Keratinocyte (primary cell): ENCODE results near the gene PPP1R3E. TPM values are rescaled to one million over a fixed set of nuclear protein-coding genes. Genes with fewer than 3 reads are reported as not detected.
A peak's percentile ranks its signal among the peaks of the same experiment; 100 is the strongest.

ENCODE experiments used
- DNase-seq: peaks from one replicate; pipeline ENCODE4 v3.0.0-alpha.2; 2011; ENCODE audit warnings: low read depth, missing footprints, low spot score
- FAIRE-seq: peaks from 2 replicates; lab custom pipeline; 2011; peaks lifted over from hg19 to GRCh38; lab: Jason Lieb, UNC
- H2AFZ ChIP-seq: 2 replicates; pipeline ENCODE4 v1.6.0; 2012; ENCODE audit warnings: low read length, control low read depth, inconsistent platforms; ENCODE audit not compliant: control insufficient read depth
- H3K27ac ChIP-seq: 2 replicates; pipeline ENCODE4 v1.5.1; 2011; ENCODE audit warnings: low read length; ENCODE audit not compliant: control insufficient read depth, insufficient read depth
- H3K27me3 ChIP-seq: 3 replicates; pipeline ENCODE4 v1.6.0; 2011; ENCODE audit warnings: low read length; ENCODE audit not compliant: control insufficient read depth, insufficient read depth; ENCODE audit errors: extremely low read depth
- H3K36me3 ChIP-seq, 2 experiments: 2 replicates in 1 of 2; 3 replicates in 1 of 2; pipeline ENCODE4 v1.5.1; 2011; ENCODE audit warnings: low read length in 2 of 2, mild to moderate bottlenecking in 1 of 2; ENCODE audit not compliant: control insufficient read depth in 2 of 2, insufficient read depth in 2 of 2; ENCODE audit errors: extremely low read depth in 1 of 2
- H3K4me1 ChIP-seq: 3 replicates; pipeline ENCODE4 v1.5.1; 2011; ENCODE audit warnings: low read length; ENCODE audit not compliant: control insufficient read depth, insufficient read depth; ENCODE audit errors: extremely low read depth
- H3K4me2 ChIP-seq: 3 replicates; pipeline ENCODE4 v1.6.0; 2011; ENCODE audit warnings: low read depth, low read length; ENCODE audit not compliant: control insufficient read depth, insufficient read depth; ENCODE audit errors: extremely low read depth
- H3K4me3 ChIP-seq, 3 experiments: fragments of 200-600 bp in 1 of 3; sonication (generic) in 1 of 3; 2 replicates in 2 of 3; 3 replicates in 1 of 3; pipeline ENCODE4 v1.5.1; 2011 to 2016; ENCODE audit warnings: low read length in 3 of 3, mild to moderate bottlenecking in 3 of 3, control low read depth in 2 of 3, inconsistent platforms in 1 of 3, low read depth in 1 of 3, mixed read lengths in 1 of 3, mixed run types in 1 of 3, moderate library complexity in 1 of 3; ENCODE audit not compliant: control insufficient read depth in 2 of 3, insufficient read depth in 2 of 3; ENCODE audit errors: extremely low read depth in 1 of 3
- H3K79me2 ChIP-seq: 2 replicates; pipeline ENCODE4 v1.6.0; 2012; ENCODE audit warnings: low read length; ENCODE audit not compliant: control insufficient read depth, insufficient read depth
- H3K9ac ChIP-seq: 3 replicates; pipeline ENCODE4 v1.6.0; 2011; ENCODE audit warnings: low read length; ENCODE audit not compliant: control insufficient read depth, insufficient read depth; ENCODE audit errors: extremely low read depth
- H3K9me1 ChIP-seq: 3 replicates; pipeline ENCODE4 v1.6.0; 2011; ENCODE audit warnings: low read length; ENCODE audit not compliant: control insufficient read depth, insufficient read depth; ENCODE audit errors: extremely low read depth
- H3K9me3 ChIP-seq: 2 replicates; pipeline ENCODE4 v1.5.1; 2012; ENCODE audit warnings: low read depth, low read length; ENCODE audit not compliant: control insufficient read depth
- H4K20me1 ChIP-seq: 3 replicates; pipeline ENCODE4 v1.6.0; 2011; ENCODE audit warnings: low read length; ENCODE audit not compliant: control insufficient read depth, insufficient read depth; ENCODE audit errors: extremely low read depth
- EZH2 ChIP-seq: IDR thresholded peaks from one replicate; pipeline ENCODE4 v1.6.1; 2012; ENCODE audit warnings: inconsistent platforms, mild to moderate bottlenecking, low read length, moderate library complexity
- dilution Hi-C: fragments of 300-500 bp; cut with MboI; formaldehyde crosslinking; loops from one replicate; pipeline ENCODE4 v1.7.0; 2020; ENCODE audit warnings: low sequenced_read_pairs; ENCODE audit not compliant: extremely low pct_ligation_motif_present
- polyA plus RNA-seq, 5 experiments: library from polyadenylated mRNA; depleted of rRNA in 3 of 5; stranded (reverse) in 3 of 5; stranded (forward) in 1 of 5; unstranded in 1 of 5; fragments of >200 nt; gene quantifications; 1 replicate in 1 of 5; 2 replicates in 3 of 5; 3 replicates in 1 of 5; pipeline versions ENCODE4 v1.2.1 to v1.2.3, GENCODE V29; 2011 to 2012; ENCODE audit warnings: missing spikeins in 2 of 5, low read depth in 1 of 5, low replicate concordance in 1 of 5
- TF ChIP-seq, protein P1 (sequence below), 3 experiments: IDR thresholded peaks in 1 of 3; conservative IDR thresholded peaks in 1 of 3; optimal IDR thresholded peaks in 1 of 3; 2 replicates in 2 of 3; 3 replicates in 1 of 3; pipeline versions ENCODE3 to v1.5.1; 2011; ENCODE audit warnings: low read length in 3 of 3, mild to moderate bottlenecking in 3 of 3, moderate library complexity in 2 of 3, control low read depth in 1 of 3, inconsistent platforms in 1 of 3; ENCODE audit not compliant: insufficient read depth in 2 of 3; ENCODE audit errors: extremely low read depth in 1 of 3

PPP1R3E gene
- polyA plus RNA-seq, 1 donor (not counting 4 experiments of a cell fraction or from before 2014, with no cell fraction given) = 2.5 TPM

DNA sequence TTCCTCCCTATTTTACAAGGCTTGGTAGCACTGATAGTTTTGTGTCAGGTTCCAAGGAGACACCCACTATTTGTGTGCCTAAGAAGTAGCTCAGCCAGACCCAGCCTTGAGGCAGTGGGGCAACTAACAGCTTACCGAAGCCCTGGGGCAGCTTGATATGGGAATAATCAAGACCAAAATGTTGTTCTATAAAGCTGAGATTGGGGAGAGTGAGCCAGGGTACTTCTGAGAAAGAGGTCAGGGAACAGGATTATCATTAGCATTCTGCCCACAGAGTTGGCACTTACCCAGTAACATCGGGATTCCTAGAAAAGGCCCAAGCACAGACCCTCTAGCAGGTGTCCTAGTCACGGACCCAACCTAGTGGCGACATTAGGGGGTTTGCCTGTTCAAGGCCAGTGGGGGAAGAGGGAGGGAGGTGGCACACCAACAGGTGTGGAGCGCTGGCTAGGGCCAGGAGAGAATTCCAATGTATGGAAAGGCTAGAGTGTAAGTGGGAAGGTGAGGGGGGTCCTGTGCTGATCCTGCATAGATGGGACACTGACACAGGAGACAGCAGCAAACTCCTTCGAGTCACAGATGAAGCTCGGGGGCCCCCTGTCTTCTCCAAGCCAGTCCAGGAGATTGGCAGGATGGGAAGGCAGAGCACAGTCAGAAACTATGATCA lies 4.9 kb downstream of the PPP1R3E start:
- Histone ChIP-seq H3K4me3 (no peak overlapping the region), H3K9me1 (no peaks in the 10 kb centered on the region), H3K27me3 (no peaks in the 10 kb centered on the region), H3K9me3 (no peaks in the 10 kb centered on the region), H4K20me1 (no peaks in the 10 kb centered on the region), H3K27ac (peak overlapping the region; percentile 79), H2AFZ (no peak overlapping the region), H3K4me1 (peaks cover 33% of the 10 kb centered on the region), H3K79me2 (no peaks in the 10 kb centered on the region), H3K36me3 (no peaks in the 10 kb centered on the region), H3K9ac (peak overlapping the region; percentile 19), H3K4me2 (no peak overlapping the region)
- dilution Hi-C loops = no loop called here
- no peak for DNase-seq
- TF ChIP-seq EZH2 = no peak
- TF ChIP-seq, protein P1, sequence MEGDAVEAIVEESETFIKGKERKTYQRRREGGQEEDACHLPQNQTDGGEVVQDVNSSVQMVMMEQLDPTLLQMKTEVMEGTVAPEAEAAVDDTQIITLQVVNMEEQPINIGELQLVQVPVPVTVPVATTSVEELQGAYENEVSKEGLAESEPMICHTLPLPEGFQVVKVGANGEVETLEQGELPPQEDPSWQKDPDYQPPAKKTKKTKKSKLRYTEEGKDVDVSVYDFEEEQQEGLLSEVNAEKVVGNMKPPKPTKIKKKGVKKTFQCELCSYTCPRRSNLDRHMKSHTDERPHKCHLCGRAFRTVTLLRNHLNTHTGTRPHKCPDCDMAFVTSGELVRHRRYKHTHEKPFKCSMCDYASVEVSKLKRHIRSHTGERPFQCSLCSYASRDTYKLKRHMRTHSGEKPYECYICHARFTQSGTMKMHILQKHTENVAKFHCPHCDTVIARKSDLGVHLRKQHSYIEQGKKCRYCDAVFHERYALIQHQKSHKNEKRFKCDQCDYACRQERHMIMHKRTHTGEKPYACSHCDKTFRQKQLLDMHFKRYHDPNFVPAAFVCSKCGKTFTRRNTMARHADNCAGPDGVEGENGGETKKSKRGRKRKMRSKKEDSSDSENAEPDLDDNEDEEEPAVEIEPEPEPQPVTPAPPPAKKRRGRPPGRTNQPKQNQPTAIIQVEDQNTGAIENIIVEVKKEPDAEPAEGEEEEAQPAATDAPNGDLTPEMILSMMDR (optimal IDR thresholded peaks at IDR 0.05 in 1 of 3, IDR thresholded peaks at IDR 0.05 in 1 of 3, conservative IDR thresholded peaks at IDR 0.05 in 1 of 3; ENCODE audit: extremely low read depth in 1 of 3, insufficient read depth in 2 of 3, low read length in 3 of 3) = no peak
- no peak for FAIRE-seq

DNA sequence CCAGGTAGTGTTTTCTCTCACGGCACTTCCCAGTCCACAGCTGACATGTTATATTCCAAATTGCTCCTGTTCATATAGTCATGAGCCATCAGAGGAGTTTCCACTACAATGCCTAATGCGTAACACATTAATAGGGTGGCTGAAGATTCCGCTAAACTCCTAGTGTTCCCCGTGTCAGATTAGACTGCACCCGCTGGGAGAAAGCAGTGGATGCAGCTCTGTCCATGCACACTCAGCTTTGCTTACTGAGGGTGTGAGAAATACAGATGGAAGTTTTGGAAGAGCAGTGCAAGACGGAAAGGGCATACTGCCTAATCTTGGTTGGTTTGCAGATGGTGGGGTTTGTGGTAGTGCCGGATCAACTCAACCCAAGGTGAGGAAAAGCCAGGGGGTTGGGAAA lies 5.6 kb downstream of the PPP1R3E start:
- H3K79me2 ChIP-seq = no peaks in the 10 kb centered on the region
- no peak overlapping the region for H3K27ac ChIP-seq
- no peak for DNase-seq
- dilution Hi-C loops = no loop called here
- H2AFZ ChIP-seq = no peak overlapping the region
- no peaks in the 10 kb centered on the region for H3K9me1 ChIP-seq
- H3K4me3 ChIP-seq = no peak overlapping the region
- peaks cover 31% of the 10 kb centered on the region for H3K4me1 ChIP-seq
- H3K9me3 ChIP-seq = no peaks in the 10 kb centered on the region
- H3K9ac ChIP-seq = no peak overlapping the region
- FAIRE-seq = no peak
- no peaks in the 10 kb centered on the region for H3K27me3 ChIP-seq
- no peaks in the 10 kb centered on the region for H3K36me3 ChIP-seq
- no peak overlapping the region for H3K4me2 ChIP-seq
- no peaks in the 10 kb centered on the region for H4K20me1 ChIP-seq
- no peak for TF ChIP-seq EZH2
- TF ChIP-seq, protein P1 (optimal IDR thresholded peaks at IDR 0.05 in 1 of 3, IDR thresholded peaks at IDR 0.05 in 1 of 3, conservative IDR thresholded peaks at IDR 0.05 in 1 of 3; ENCODE audit: extremely low read depth in 1 of 3, insufficient read depth in 2 of 3, low read length in 3 of 3) = no peak
